ENCODE results near the gene EXT2. TPM values are rescaled to one million over a fixed set of nuclear protein-coding genes. Genes with fewer than 3 reads are reported as not detected.

Gene EXT2
- polyA plus RNA-seq, 1 donor: 51.6 TPM

GRCh38 chr11:44246726-44247125 lies 151.2 kb downstream of the EXT2 start:
- peaks cover 5% of the 10 kb centered on the region for H3K36me3 ChIP-seq (ENCODE audit: control insufficient read depth, insufficient read depth, low read length)
- H3K9me3 ChIP-seq (ENCODE audit: control insufficient read depth, low read depth, low read length): no peaks in the 10 kb centered on the region
- no peak overlapping the region for H3K27ac ChIP-seq (ENCODE audit: low read length)
- H3K4me3 ChIP-seq (ENCODE audit: low read length): no peak overlapping the region
- 80% methylated on average over 1 of the region's 4 CpGs for WGBS (ENCODE audit: insufficient coverage, low lambda C conversion rate)
- no peak for DNase-seq
- H3K4me1 ChIP-seq (ENCODE audit: control insufficient read depth, insufficient read depth, low read length): peaks cover 17% of the 10 kb centered on the region
- H3K27me3 ChIP-seq (ENCODE audit: control insufficient read depth, insufficient read depth, low read length): no peaks in the 10 kb centered on the region

GRCh38 chr11:44247508-44247907 lies 152.0 kb downstream of the EXT2 start:
- H3K4me1 ChIP-seq (ENCODE audit: control insufficient read depth, insufficient read depth, low read length): peaks cover 17% of the 10 kb centered on the region
- no peaks in the 10 kb centered on the region for H3K9me3 ChIP-seq (ENCODE audit: control insufficient read depth, low read depth, low read length)
- no peak for DNase-seq
- no peaks in the 10 kb centered on the region for H3K36me3 ChIP-seq (ENCODE audit: control insufficient read depth, insufficient read depth, low read length)
- H3K4me3 ChIP-seq (ENCODE audit: low read length): no peak overlapping the region
- no peaks in the 10 kb centered on the region for H3K27me3 ChIP-seq (ENCODE audit: control insufficient read depth, insufficient read depth, low read length)
- H3K27ac ChIP-seq (ENCODE audit: low read length): no peak overlapping the region
- WGBS (ENCODE audit: insufficient coverage, low lambda C conversion rate): no CpG with 5 or more reads among the region's 6 CpGs

GRCh38 chr11:44248109-44248508 lies 152.6 kb downstream of the EXT2 start:
- H3K9me3 ChIP-seq (ENCODE audit: control insufficient read depth, low read depth, low read length): peaks cover 2% of the 10 kb centered on the region
- no CpG with 5 or more reads among the region's 2 CpGs for WGBS (ENCODE audit: insufficient coverage, low lambda C conversion rate)
- no peak overlapping the region for H3K27ac ChIP-seq (ENCODE audit: low read length)
- no peaks in the 10 kb centered on the region for H3K27me3 ChIP-seq (ENCODE audit: control insufficient read depth, insufficient read depth, low read length)
- H3K4me3 ChIP-seq (ENCODE audit: low read length): no peak overlapping the region
- no peak for DNase-seq
- peaks cover 11% of the 10 kb centered on the region for H3K4me1 ChIP-seq (ENCODE audit: control insufficient read depth, insufficient read depth, low read length)
- H3K36me3 ChIP-seq (ENCODE audit: control insufficient read depth, insufficient read depth, low read length): no peaks in the 10 kb centered on the region

GRCh38 chr11:44250421-44250820 lies 154.9 kb downstream of the EXT2 start:
- WGBS (ENCODE audit: insufficient coverage, low lambda C conversion rate): 80% methylated on average over 1 of the region's 6 CpGs
- no peak overlapping the region for H3K27ac ChIP-seq (ENCODE audit: low read length)
- no peaks in the 10 kb centered on the region for H3K27me3 ChIP-seq (ENCODE audit: control insufficient read depth, insufficient read depth, low read length)

GRCh38 chr11:44252999-44253602 lies 157.6 kb downstream of the EXT2 start:
- no peaks in the 10 kb centered on the region for H3K27me3 ChIP-seq (ENCODE audit: control insufficient read depth, insufficient read depth, low read length)
- H3K9me3 ChIP-seq (ENCODE audit: control insufficient read depth, low read depth, low read length): peaks cover 5% of the 10 kb centered on the region
- H3K4me1 ChIP-seq (ENCODE audit: control insufficient read depth, insufficient read depth, low read length): no peaks in the 10 kb centered on the region
- H3K36me3 ChIP-seq (ENCODE audit: control insufficient read depth, insufficient read depth, low read length): no peaks in the 10 kb centered on the region
- no peak overlapping the region for H3K4me3 ChIP-seq (ENCODE audit: low read length)
- WGBS (ENCODE audit: insufficient coverage, low lambda C conversion rate): 90% methylated on average over 1 of the region's 2 CpGs
- DNase-seq: no peak
- H3K27ac ChIP-seq (ENCODE audit: low read length): no peak overlapping the region

More at GRCh38 chr11:44250421-44250820, 154.9 kb downstream of the EXT2 start:
- DNase-seq: no peak
- Histone ChIP-seq H3K36me3 (ENCODE audit: control insufficient read depth, insufficient read depth, low read length) (no peaks in the 10 kb centered on the region), H3K4me1 (ENCODE audit: control insufficient read depth, insufficient read depth, low read length) (no peaks in the 10 kb centered on the region), H3K9me3 (ENCODE audit: control insufficient read depth, low read depth, low read length) (peaks cover 5% of the 10 kb centered on the region), H3K4me3 (ENCODE audit: low read length) (no peak overlapping the region)

GRCh38 chr11:44255406-44256071 lies 160.1 kb downstream of the EXT2 start:
- no peak for DNase-seq
- Histone ChIP-seq H3K4me3 (ENCODE audit: low read length) (no peak overlapping the region), H3K27ac (ENCODE audit: low read length) (no peak overlapping the region), H3K27me3 (ENCODE audit: control insufficient read depth, insufficient read depth, low read length) (no peaks in the 10 kb centered on the region), H3K9me3 (ENCODE audit: control insufficient read depth, low read depth, low read length) (peaks cover 5% of the 10 kb centered on the region), H3K36me3 (ENCODE audit: control insufficient read depth, insufficient read depth, low read length) (no peaks in the 10 kb centered on the region), H3K4me1 (ENCODE audit: control insufficient read depth, insufficient read depth, low read length) (no peaks in the 10 kb centered on the region)
- WGBS (ENCODE audit: insufficient coverage, low lambda C conversion rate): 20% methylated on average over 1 of the region's 6 CpGs

GRCh38 chr11:44256673-44257291 lies 161.3 kb downstream of the EXT2 start:
- no peak overlapping the region for H3K27ac ChIP-seq (ENCODE audit: low read length)
- peaks cover 5% of the 10 kb centered on the region for H3K9me3 ChIP-seq (ENCODE audit: control insufficient read depth, low read depth, low read length)
- no CpG with 5 or more reads among the region's 4 CpGs for WGBS (ENCODE audit: insufficient coverage, low lambda C conversion rate)
- no peaks in the 10 kb centered on the region for H3K36me3 ChIP-seq (ENCODE audit: control insufficient read depth, insufficient read depth, low read length)
- H3K4me1 ChIP-seq (ENCODE audit: control insufficient read depth, insufficient read depth, low read length): no peaks in the 10 kb centered on the region
- DNase-seq: no peak
- H3K4me3 ChIP-seq (ENCODE audit: low read length): no peak overlapping the region
- no peaks in the 10 kb centered on the region for H3K27me3 ChIP-seq (ENCODE audit: control insufficient read depth, insufficient read depth, low read length)

- no CpG with 5 or more reads among the region's 8 CpGs for WGBS (ENCODE audit: insufficient coverage, low lambda C conversion rate)
- Histone ChIP-seq H3K4me3 (ENCODE audit: low read length) (no peak overlapping the region), H3K36me3 (ENCODE audit: control insufficient read depth, insufficient read depth, low read length) (no peaks in the 10 kb centered on the region), H3K27ac (ENCODE audit: low read length) (no peak overlapping the region), H3K27me3 (ENCODE audit: control insufficient read depth, insufficient read depth, low read length) (no peaks in the 10 kb centered on the region), H3K9me3 (ENCODE audit: control insufficient read depth, low read depth, low read length) (peaks cover 5% of the 10 kb centered on the region), H3K4me1 (ENCODE audit: control insufficient read depth, insufficient read depth, low read length) (no peaks in the 10 kb centered on the region)
- DNase-seq: no peak
Observed at GRCh38 chr11:44257338-44258189, 162.1 kb downstream of the EXT2 start.

GRCh38 chr11:44258190-44258489 lies 162.7 kb downstream of the EXT2 start:
- H3K27ac ChIP-seq (ENCODE audit: low read length): no peak overlapping the region
- WGBS (ENCODE audit: insufficient coverage, low lambda C conversion rate): 80% methylated on average over 1 of the region's 5 CpGs
- H3K27me3 ChIP-seq (ENCODE audit: control insufficient read depth, insufficient read depth, low read length): no peaks in the 10 kb centered on the region
- no peak overlapping the region for H3K4me3 ChIP-seq (ENCODE audit: low read length)
- no peak for DNase-seq
- no peaks in the 10 kb centered on the region for H3K4me1 ChIP-seq (ENCODE audit: control insufficient read depth, insufficient read depth, low read length)
- no peaks in the 10 kb centered on the region for H3K36me3 ChIP-seq (ENCODE audit: control insufficient read depth, insufficient read depth, low read length)
- H3K9me3 ChIP-seq (ENCODE audit: control insufficient read depth, low read depth, low read length): peaks cover 2% of the 10 kb centered on the region

- Histone ChIP-seq H3K4me3 (ENCODE audit: low read length) (no peak overlapping the region), H3K9me3 (ENCODE audit: control insufficient read depth, low read depth, low read length) (no peaks in the 10 kb centered on the region), H3K4me1 (ENCODE audit: control insufficient read depth, insufficient read depth, low read length) (no peaks in the 10 kb centered on the region), H3K27me3 (ENCODE audit: control insufficient read depth, insufficient read depth, low read length) (no peaks in the 10 kb centered on the region), H3K36me3 (ENCODE audit: control insufficient read depth, insufficient read depth, low read length) (no peaks in the 10 kb centered on the region), H3K27ac (ENCODE audit: low read length) (no peak overlapping the region)
- DNase-seq: no peak
- WGBS (ENCODE audit: insufficient coverage, low lambda C conversion rate): no CpG with 5 or more reads among the region's 5 CpGs
Observed at GRCh38 chr11:44258839-44259420, 163.5 kb downstream of the EXT2 start.
